B cell (primary cell): ENCODE measurements around the gene NSRP1.

Source experiments
- EZH2 ChIP-seq: IDR thresholded peaks from 2 replicates; pipeline ENCODE4 v1.6.1; 2012; ENCODE audit warnings: borderline replicate concordance, low read depth, mild to moderate bottlenecking, moderate library complexity, low read length; ENCODE audit not compliant: insufficient read depth, poor library complexity, severe bottlenecking
- TF ChIP-seq, protein P1 (sequence below): fragments of 200-600 bp; IDR thresholded peaks from one replicate; pipeline ENCODE4 v1.8.0; 2022; ENCODE audit warnings: antibody characterized with exemption, mild to moderate bottlenecking

DNA sequence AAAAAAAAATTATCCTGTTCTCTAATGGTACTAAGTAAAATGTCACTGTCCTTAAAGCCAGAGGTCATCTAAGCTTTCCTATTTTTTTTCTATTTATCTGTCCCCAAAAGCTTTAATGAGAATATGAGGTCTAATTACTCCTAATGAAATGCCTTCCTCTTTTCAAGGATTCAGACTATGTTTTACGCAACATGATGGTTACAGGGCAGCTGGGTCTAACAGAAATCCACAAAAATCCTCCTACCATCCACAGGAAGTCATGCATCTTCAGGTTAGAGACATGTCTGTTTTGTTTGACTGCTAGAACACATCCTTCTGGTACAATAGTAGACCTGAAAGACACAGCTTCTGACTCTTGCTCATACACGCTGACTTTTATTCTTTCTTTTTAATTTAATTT is 29.7 kb upstream of the NSRP1 start:
- TF ChIP-seq, protein P1, sequence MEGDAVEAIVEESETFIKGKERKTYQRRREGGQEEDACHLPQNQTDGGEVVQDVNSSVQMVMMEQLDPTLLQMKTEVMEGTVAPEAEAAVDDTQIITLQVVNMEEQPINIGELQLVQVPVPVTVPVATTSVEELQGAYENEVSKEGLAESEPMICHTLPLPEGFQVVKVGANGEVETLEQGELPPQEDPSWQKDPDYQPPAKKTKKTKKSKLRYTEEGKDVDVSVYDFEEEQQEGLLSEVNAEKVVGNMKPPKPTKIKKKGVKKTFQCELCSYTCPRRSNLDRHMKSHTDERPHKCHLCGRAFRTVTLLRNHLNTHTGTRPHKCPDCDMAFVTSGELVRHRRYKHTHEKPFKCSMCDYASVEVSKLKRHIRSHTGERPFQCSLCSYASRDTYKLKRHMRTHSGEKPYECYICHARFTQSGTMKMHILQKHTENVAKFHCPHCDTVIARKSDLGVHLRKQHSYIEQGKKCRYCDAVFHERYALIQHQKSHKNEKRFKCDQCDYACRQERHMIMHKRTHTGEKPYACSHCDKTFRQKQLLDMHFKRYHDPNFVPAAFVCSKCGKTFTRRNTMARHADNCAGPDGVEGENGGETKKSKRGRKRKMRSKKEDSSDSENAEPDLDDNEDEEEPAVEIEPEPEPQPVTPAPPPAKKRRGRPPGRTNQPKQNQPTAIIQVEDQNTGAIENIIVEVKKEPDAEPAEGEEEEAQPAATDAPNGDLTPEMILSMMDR = no peak
- TF ChIP-seq EZH2 = no peak
